ENCODE measurements around the gene PRKRA.
"Not testable (repeated sequence)": the region's sequence is repeated elsewhere in the genome, so short reads cannot be mapped to it uniquely, and the experiment has no call there.

- TF ChIP-seq SMAD3 (CRISPR knock-in tag; conservative IDR thresholded peaks at IDR 0.05); GTF2F1 (IDR thresholded peaks at IDR 0.05; ENCODE audit: low read depth, low read length); JUND (IDR thresholded peaks at IDR 0.05; ENCODE audit: borderline replicate concordance, low read depth, low read length); JUND (tag; IDR thresholded peaks at IDR 0.05; ENCODE audit: borderline replicate concordance, low read depth, low read length): not testable (repeated sequence)
- TF ChIP-seq, protein P1, sequence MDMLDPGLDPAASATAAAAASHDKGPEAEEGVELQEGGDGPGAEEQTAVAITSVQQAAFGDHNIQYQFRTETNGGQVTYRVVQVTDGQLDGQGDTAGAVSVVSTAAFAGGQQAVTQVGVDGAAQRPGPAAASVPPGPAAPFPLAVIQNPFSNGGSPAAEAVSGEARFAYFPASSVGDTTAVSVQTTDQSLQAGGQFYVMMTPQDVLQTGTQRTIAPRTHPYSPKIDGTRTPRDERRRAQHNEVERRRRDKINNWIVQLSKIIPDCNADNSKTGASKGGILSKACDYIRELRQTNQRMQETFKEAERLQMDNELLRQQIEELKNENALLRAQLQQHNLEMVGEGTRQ (CRISPR knock-in tag; IDR thresholded peaks at IDR 0.05) = not testable (repeated sequence)
- TF ChIP-seq, protein P2, sequence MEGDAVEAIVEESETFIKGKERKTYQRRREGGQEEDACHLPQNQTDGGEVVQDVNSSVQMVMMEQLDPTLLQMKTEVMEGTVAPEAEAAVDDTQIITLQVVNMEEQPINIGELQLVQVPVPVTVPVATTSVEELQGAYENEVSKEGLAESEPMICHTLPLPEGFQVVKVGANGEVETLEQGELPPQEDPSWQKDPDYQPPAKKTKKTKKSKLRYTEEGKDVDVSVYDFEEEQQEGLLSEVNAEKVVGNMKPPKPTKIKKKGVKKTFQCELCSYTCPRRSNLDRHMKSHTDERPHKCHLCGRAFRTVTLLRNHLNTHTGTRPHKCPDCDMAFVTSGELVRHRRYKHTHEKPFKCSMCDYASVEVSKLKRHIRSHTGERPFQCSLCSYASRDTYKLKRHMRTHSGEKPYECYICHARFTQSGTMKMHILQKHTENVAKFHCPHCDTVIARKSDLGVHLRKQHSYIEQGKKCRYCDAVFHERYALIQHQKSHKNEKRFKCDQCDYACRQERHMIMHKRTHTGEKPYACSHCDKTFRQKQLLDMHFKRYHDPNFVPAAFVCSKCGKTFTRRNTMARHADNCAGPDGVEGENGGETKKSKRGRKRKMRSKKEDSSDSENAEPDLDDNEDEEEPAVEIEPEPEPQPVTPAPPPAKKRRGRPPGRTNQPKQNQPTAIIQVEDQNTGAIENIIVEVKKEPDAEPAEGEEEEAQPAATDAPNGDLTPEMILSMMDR (IDR thresholded peaks at IDR 0.05 in 2 of 3, conservative IDR thresholded peaks at IDR 0.05 in 1 of 3; ENCODE audit: insufficient read depth in 2 of 3, low read depth in 1 of 3, low read length in 3 of 3) = not testable (repeated sequence)
Measured at GRCh38 chr2:178423746-178424145, 27.2 kb downstream of the PRKRA start.

Data from K562 (cell line).